ENCODE results near the gene CAPN11. TPM values are rescaled to one million over a fixed set of nuclear protein-coding genes. Genes with fewer than 3 reads are reported as not detected.

CAPN11 gene
- total RNA-seq, 1 experiment from 2014 or later = not detected

Small RNA genes lying within 50 kb of the gene (small RNA-seq; reads per million reads assigned to genes)
- gene RN7SL811P = not detected

Other genes with a start within 250 kb of the CAPN11 start
- gene MRPL14, start 31.4 kb upstream of the CAPN11 start, total RNA-seq (2014; rRNA removed; shearing (Covaris generic); ENCODE audit: low replicate concordance) = 80.1 and 82.9 TPM in 2 replicates
- 4.5 and 9.1 TPM in 2 replicates for gene TMEM63B, start 31.3 kb upstream of the CAPN11 start, total RNA-seq (2014; rRNA removed; shearing (Covaris generic); ENCODE audit: low replicate concordance)
- not detected in 2 replicates for gene MYMX, start 58.1 kb downstream of the CAPN11 start, total RNA-seq (2014; rRNA removed; shearing (Covaris generic); ENCODE audit: low replicate concordance)
- 26.9 and 29.3 TPM in 2 replicates for gene SLC29A1, start 64.8 kb downstream of the CAPN11 start, total RNA-seq (2014; rRNA removed; shearing (Covaris generic); ENCODE audit: low replicate concordance)
- gene HSP90AB1, start 88.3 kb downstream of the CAPN11 start, total RNA-seq (2014; rRNA removed; shearing (Covaris generic); ENCODE audit: low replicate concordance) = 474 and 539 TPM in 2 replicates
- 30.0 and 49.9 TPM in 2 replicates for gene SLC35B2, start 98.7 kb downstream of the CAPN11 start, total RNA-seq (2014; rRNA removed; shearing (Covaris generic); ENCODE audit: low replicate concordance)
- 22.2 and 26.1 TPM in 2 replicates for gene NFKBIE, start 106.7 kb downstream of the CAPN11 start, total RNA-seq (2014; rRNA removed; shearing (Covaris generic); ENCODE audit: low replicate concordance)
- 0.04 and 0.18 TPM in 2 replicates for gene TMEM151B, start 111.6 kb downstream of the CAPN11 start, total RNA-seq (2014; rRNA removed; shearing (Covaris generic); ENCODE audit: low replicate concordance)
- 6.1 and 19.6 TPM in 2 replicates for gene AARS2, start 154.5 kb downstream of the CAPN11 start, total RNA-seq (2014; rRNA removed; shearing (Covaris generic); ENCODE audit: low replicate concordance)
- not detected in 2 replicates for gene SPATS1, start 183.8 kb downstream of the CAPN11 start, total RNA-seq (2014; rRNA removed; shearing (Covaris generic); ENCODE audit: low replicate concordance)
- gene CDC5L, start 228.9 kb downstream of the CAPN11 start, total RNA-seq (2014; rRNA removed; shearing (Covaris generic); ENCODE audit: low replicate concordance) = 15.3 and 19.1 TPM in 2 replicates